ENCODE data around the gene BPNT1.

GRCh38 chr1:220119043-220119512 is 29.5 kb upstream of the BPNT1 start:
- TF ChIP-seq, protein P1, sequence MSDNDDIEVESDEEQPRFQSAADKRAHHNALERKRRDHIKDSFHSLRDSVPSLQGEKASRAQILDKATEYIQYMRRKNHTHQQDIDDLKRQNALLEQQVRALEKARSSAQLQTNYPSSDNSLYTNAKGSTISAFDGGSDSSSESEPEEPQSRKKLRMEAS (IDR thresholded peaks at IDR 0.05; ENCODE audit: low read depth, low read length) = no peak
- TF ChIP-seq POLR2A (IDR thresholded peaks at IDR 0.05; ENCODE audit: extremely low read depth, insufficient read length) = no peak
- no peak for TF ChIP-seq CTCF (IDR thresholded peaks at IDR 0.05; ENCODE audit: low read depth, low read length)
- no peak for TF ChIP-seq MYC (IDR thresholded peaks at IDR 0.05; ENCODE audit: low read depth, low read length)

Measured in NB4 (cell line).